Caco-2 (cell line): ENCODE results near the gene AP2A2. TPM values are rescaled to one million over a fixed set of nuclear protein-coding genes. Genes with fewer than 3 reads are reported as not detected.

Experiments used
- BruUV-seq: library from RNA; stranded (reverse); fragments of 400-500 nt; replicated peaks from 2 replicates; lab custom pipeline; 2021; lab: Mats Ljungman, UMichigan
- CTCF ChIA-PET: fragments of 300-600 bp; sonication (Branson Sonifier 250); formaldehyde crosslinking; loops from one replicate; lab custom pipeline; 2022; ENCODE audit warnings: antibody characterized with exemption; lab: Charles Lee
- POLR2A ChIA-PET: fragments of 300-600 bp; sonication (Branson Sonifier 250); formaldehyde crosslinking; loops from one replicate; lab custom pipeline; 2022; ENCODE audit warnings: antibody characterized with exemption; lab: Charles Lee
- DNase-seq, 2 experiments: peaks; one replicate each; pipeline versions ENCODE4 v3.0.0 to v3.0.0-alpha.2; 2020 to 2022
- H3K27me3 ChIP-seq: replicated peaks from 2 replicates; pipeline ENCODE4 v1.6.0; 2011; ENCODE audit warnings: low read length; ENCODE audit not compliant: control insufficient read depth, insufficient read depth
- H3K36me3 ChIP-seq: 2 replicates; pipeline ENCODE4 v1.5.1; 2011; ENCODE audit warnings: low read length; ENCODE audit not compliant: control insufficient read depth, insufficient read depth
- H3K4me1 ChIP-seq: fragments of 250-450 bp; sonication (Bioruptor Pico); 2 replicates; pipeline ENCODE4 v1.5.1; 2020; ENCODE audit warnings: mild to moderate bottlenecking
- H3K4me3 ChIP-seq: 2 replicates; pipeline ENCODE4 v1.5.1; 2011; ENCODE audit warnings: low read depth, mild to moderate bottlenecking, control low read depth, low read length
- H3K9me3 ChIP-seq: fragments of 250-450 bp; sonication (Bioruptor Pico); 2 replicates; pipeline ENCODE4 v1.5.1; 2020; ENCODE audit warnings: mild to moderate bottlenecking, moderate library complexity
- H3K27ac Mint-ChIP-seq: one replicate; pipeline ENCODE4 v1.8.0; 2022; ENCODE audit warnings: mixed read lengths; ENCODE audit not compliant: unreplicated experiment
- H3K27me3 Mint-ChIP-seq: one replicate; pipeline ENCODE4 v1.8.0; 2022; ENCODE audit warnings: mixed read lengths; ENCODE audit not compliant: insufficient read depth, unreplicated experiment
- H3K36me3 Mint-ChIP-seq: one replicate; pipeline ENCODE4 v1.8.0; 2022; ENCODE audit warnings: mild to moderate bottlenecking, mixed read lengths; ENCODE audit not compliant: insufficient read depth, unreplicated experiment
- H3K4me1 Mint-ChIP-seq: one replicate; pipeline ENCODE4 v1.8.0; 2022; ENCODE audit warnings: low read depth, mixed read lengths; ENCODE audit not compliant: unreplicated experiment
- H3K4me3 Mint-ChIP-seq: one replicate; pipeline ENCODE4 v1.8.0; 2022; ENCODE audit warnings: mild to moderate bottlenecking, moderate library complexity, mixed read lengths; ENCODE audit not compliant: unreplicated experiment
- H3K9me3 Mint-ChIP-seq: one replicate; pipeline ENCODE4 v1.8.0; 2022; ENCODE audit warnings: mixed read lengths; ENCODE audit not compliant: unreplicated experiment
- intact Hi-C: fragments of 100-400 bp; cut with micrococcal nuclease; formaldehyde crosslinking; loops from one replicate; pipeline ENCODE4 v1.10.0; 2022; ENCODE audit not compliant: unreplicated experiment
- total RNA-seq: library from RNA; stranded (reverse); gene quantifications from 2 replicates; pipeline ENCODE4 v1.2.3, GENCODE V29; 2022
- TF ChIP-seq, protein P1 (sequence below), 2 experiments: fragments of 200-600 bp in 1 of 2; IDR thresholded peaks; 1 replicate in 1 of 2; 2 replicates in 1 of 2; pipeline versions ENCODE4 v1.5.1 to v1.8.0; 2011 to 2022; ENCODE audit warnings: antibody characterized with exemption in 1 of 2, control low read depth in 1 of 2, inconsistent platforms in 1 of 2, low read depth in 1 of 2, low read length in 1 of 2, mild to moderate bottlenecking in 1 of 2, moderate library complexity in 1 of 2; ENCODE audit not compliant: insufficient read depth in 1 of 2, severe bottlenecking in 1 of 2, unreplicated experiment in 1 of 2

The AP2A2 gene
- total RNA-seq, 1 experiment from 2014 or later = 130 TPM

DNA sequence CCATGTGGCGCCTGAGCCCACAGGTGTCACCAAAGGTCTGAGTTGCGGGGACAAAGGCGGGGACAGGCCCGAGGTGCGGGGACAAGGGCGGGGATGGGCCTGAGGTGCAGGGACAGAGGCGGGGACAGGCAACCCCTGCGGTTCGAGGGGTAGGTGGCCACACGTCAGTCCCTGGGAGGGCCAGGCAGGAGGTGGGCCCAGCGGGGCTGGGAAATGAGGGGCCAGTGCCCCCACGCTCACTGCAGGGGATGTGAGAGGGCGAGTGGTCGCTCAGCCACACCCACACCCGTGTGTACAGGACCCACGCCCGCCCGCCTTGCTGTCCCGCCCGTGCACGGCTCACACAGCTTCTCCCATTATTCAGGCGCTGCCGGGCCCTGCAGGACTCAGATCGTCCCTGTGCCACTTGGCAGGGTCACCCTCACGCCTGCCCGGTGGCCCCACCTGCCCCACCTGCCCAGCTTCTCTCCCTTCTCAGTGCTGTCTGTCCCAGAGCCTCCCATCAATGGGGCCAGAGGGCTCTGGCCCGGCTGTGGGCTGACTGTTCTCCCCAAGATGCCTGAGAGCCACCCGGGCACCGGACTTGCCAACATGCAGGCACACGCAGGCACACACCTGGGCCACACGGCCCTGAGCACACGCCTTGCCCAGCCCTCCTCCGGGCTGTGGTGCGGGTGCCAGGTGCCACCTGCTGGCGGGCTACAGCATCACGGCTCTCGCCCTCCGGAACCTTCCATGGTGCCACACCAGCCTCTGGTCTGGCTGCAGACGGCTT is 125.1 kb downstream of the AP2A2 start:
- H3K9me3 ChIP-seq = no peaks in the 10 kb centered on the region
- H3K36me3 Mint-ChIP-seq = no peaks in the 10 kb centered on the region
- H3K9me3 Mint-ChIP-seq = no peaks in the 10 kb centered on the region
- DNase-seq = peak; percentile 67 to 85
- ChIA-PET POLR2A (no interaction called here), CTCF (interaction anchor here (0.7 to 1.6 kb wide), 6 partner anchors 8 to 203 kb away, joined by 3 to 13 read pairs (median 6); no protein-coding TSS in a partner anchor)
- no peak overlapping the region for H3K4me3 ChIP-seq
- H3K4me3 Mint-ChIP-seq = no peak overlapping the region
- BruUV-seq = no TSS peak
- TF ChIP-seq, protein P1, sequence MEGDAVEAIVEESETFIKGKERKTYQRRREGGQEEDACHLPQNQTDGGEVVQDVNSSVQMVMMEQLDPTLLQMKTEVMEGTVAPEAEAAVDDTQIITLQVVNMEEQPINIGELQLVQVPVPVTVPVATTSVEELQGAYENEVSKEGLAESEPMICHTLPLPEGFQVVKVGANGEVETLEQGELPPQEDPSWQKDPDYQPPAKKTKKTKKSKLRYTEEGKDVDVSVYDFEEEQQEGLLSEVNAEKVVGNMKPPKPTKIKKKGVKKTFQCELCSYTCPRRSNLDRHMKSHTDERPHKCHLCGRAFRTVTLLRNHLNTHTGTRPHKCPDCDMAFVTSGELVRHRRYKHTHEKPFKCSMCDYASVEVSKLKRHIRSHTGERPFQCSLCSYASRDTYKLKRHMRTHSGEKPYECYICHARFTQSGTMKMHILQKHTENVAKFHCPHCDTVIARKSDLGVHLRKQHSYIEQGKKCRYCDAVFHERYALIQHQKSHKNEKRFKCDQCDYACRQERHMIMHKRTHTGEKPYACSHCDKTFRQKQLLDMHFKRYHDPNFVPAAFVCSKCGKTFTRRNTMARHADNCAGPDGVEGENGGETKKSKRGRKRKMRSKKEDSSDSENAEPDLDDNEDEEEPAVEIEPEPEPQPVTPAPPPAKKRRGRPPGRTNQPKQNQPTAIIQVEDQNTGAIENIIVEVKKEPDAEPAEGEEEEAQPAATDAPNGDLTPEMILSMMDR (IDR thresholded peaks at IDR 0.05; ENCODE audit: insufficient read depth in 1 of 2, low read depth in 1 of 2, low read length in 1 of 2, severe bottlenecking in 1 of 2, unreplicated experiment in 1 of 2) = peak; percentile 92 to 94
- H3K27ac Mint-ChIP-seq = no peak overlapping the region
- H3K27me3 ChIP-seq = no peaks in the 10 kb centered on the region
- no peaks in the 10 kb centered on the region; the same call in 1 of the 2 replicates for H3K4me1 ChIP-seq
- H3K36me3 ChIP-seq = no peaks in the 10 kb centered on the region
- no peaks in the 10 kb centered on the region for H3K4me1 Mint-ChIP-seq
- intact Hi-C loops = loop anchor here (1.0 kb wide), 1 partner anchor 202 kb away; no protein-coding TSS in a partner anchor
- peaks cover 7% of the 10 kb centered on the region for H3K27me3 Mint-ChIP-seq

DNA sequence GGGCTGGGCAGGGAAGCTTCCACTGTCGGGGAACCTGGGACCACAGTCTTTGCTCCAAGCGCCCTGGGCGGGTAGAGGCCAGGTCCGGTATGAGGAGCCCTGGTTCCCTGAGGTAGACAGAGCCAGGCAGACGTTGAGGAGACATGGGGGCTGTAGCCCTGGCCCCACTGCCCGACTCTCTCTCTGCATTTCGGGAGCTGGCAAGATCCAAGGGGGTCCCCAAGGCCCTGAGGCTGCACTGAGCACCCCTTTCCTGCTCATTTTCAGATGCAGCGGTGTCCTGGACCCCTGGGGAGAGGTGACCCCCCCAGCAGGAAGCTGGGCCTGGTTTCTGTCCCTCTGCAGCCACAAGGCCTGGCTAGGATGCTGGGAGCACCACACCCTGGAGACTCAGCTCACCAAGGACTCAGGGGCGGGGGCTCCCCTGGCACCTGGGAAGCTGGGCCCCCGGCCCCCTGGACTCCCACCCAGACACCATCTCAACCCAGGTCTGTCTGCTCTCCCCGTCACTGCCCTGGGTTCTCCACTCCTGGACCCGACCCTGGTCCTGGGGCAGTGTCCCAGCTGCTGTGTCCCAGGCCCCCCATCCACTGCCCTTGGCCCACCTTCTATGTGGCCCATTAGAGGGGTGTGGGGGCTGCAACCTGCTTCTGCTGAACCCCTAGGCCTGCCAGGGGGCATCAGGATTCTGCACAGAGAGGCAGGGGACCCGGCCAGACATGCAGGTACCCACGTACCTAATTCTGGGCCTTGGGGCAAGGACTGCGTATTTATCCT is 125.9 kb downstream of the AP2A2 start:
- DNase-seq = no peak
- POLR2A ChIA-PET = no interaction called here
- CTCF ChIA-PET = interaction anchor here (0.7 to 1.6 kb wide), 6 partner anchors 9 to 204 kb away, joined by 3 to 13 read pairs (median 6); no protein-coding TSS in a partner anchor
- TF ChIP-seq, protein P1 (IDR thresholded peaks at IDR 0.05; ENCODE audit: insufficient read depth in 1 of 2, low read depth in 1 of 2, low read length in 1 of 2, severe bottlenecking in 1 of 2, unreplicated experiment in 1 of 2) = no peak
- Mint-ChIP-seq H3K27ac (no peak overlapping the region), H3K4me1 (no peaks in the 10 kb centered on the region), H3K9me3 (no peaks in the 10 kb centered on the region), H3K4me3 (no peak overlapping the region), H3K36me3 (no peaks in the 10 kb centered on the region), H3K27me3 (peaks cover 7% of the 10 kb centered on the region)
- Histone ChIP-seq H3K36me3 (no peaks in the 10 kb centered on the region), H3K9me3 (no peaks in the 10 kb centered on the region), H3K4me3 (no peak overlapping the region), H3K27me3 (no peaks in the 10 kb centered on the region), H3K4me1 (no peaks in the 10 kb centered on the region; the same call in 1 of the 2 replicates)
- BruUV-seq = no TSS peak
- intact Hi-C loops = loop anchor here (1.0 kb wide), 1 partner anchor 203 kb away; no protein-coding TSS in a partner anchor
